C4-2B (cell line): ENCODE measurements around the gene AAK1.

ENCODE experiments used
- H3K27ac ChIP-seq: fragments of 450-650 bp; 2 replicates; pipeline ENCODE4 v1.5.1; 2017
- ZFX ChIP-seq: fragments of 450-650 bp; IDR thresholded peaks from 2 replicates; pipeline ENCODE4 v1.6.1; 2017
- TF ChIP-seq, protein P1 (sequence below): fragments of 450-650 bp; conservative IDR thresholded peaks from 2 replicates; pipeline ENCODE4 v1.5.1; 2017; ENCODE audit warnings: mild to moderate bottlenecking

The AAK1 gene

DNA sequence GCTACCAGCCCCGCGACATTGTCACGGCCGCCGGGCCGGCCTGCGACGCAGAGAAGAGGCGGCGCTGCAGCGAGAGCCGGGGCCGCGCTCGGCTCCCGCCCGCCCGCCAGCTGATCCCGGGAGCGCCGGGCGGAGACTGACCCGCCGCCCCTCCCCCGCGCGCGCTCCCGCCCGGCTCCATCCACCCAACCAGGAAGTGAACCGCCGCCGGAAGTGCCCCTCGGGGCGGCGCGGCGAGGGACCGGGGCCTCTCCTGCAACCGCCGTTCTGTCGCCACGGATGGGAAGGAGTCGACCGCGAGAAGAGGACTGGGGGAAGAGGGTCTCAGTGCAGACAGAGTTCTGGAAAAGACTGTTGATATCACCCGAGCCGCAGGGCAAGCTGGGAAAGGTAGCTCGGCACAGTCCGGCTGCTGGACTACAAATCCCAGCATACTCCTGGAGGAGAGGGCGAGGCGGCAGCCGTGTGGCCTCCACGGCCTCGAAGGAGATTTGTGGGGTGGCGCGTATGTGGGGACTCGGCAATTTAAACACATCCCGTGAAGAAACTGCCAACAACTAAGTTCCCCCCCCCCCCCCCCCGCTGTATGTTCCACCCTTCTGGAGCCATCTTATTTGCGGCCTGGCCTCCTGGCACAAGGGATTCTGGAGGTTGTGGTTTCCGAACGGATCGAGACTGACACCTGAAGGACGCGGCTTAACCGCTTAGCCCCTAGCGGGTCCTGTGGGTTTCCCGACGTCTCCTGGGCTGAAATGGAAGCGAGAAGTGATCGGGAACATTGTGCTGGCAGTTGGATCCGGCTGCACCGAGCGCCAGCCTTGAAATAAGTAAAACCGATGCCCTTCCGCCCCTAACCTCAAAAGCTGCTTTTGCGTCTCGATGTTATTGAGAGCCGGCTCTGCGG, at the start of gene AAK1:
AAK1 (minus strand) TSS at position 138 of the 904 bp plus-strand sequence. CDS start 699 bp downstream, outside the sequence.
- TF ChIP-seq, protein P1, sequence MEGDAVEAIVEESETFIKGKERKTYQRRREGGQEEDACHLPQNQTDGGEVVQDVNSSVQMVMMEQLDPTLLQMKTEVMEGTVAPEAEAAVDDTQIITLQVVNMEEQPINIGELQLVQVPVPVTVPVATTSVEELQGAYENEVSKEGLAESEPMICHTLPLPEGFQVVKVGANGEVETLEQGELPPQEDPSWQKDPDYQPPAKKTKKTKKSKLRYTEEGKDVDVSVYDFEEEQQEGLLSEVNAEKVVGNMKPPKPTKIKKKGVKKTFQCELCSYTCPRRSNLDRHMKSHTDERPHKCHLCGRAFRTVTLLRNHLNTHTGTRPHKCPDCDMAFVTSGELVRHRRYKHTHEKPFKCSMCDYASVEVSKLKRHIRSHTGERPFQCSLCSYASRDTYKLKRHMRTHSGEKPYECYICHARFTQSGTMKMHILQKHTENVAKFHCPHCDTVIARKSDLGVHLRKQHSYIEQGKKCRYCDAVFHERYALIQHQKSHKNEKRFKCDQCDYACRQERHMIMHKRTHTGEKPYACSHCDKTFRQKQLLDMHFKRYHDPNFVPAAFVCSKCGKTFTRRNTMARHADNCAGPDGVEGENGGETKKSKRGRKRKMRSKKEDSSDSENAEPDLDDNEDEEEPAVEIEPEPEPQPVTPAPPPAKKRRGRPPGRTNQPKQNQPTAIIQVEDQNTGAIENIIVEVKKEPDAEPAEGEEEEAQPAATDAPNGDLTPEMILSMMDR, result no peak
- peak; percentile 55; the same call in 1 of the 2 replicates for TF ChIP-seq ZFX
- H3K27ac ChIP-seq, result peak within 1 kb of the TSS; percentile 87

- H3K27ac ChIP-seq, result no peak overlapping the region
- TF ChIP-seq ZFX, result no peak
These were observed 48.9 kb upstream of the AAK1 start for GRCh38 chr2:69692424-69692823.

- no peak overlapping the region for H3K27ac ChIP-seq
- no peak for TF ChIP-seq ZFX
- TF ChIP-seq, protein P1, result no peak
These were observed 46.4 kb upstream of the AAK1 start for GRCh38 chr2:69689969-69690368.

GRCh38 chr2:69689466-69689865, 45.9 kb upstream of the AAK1 start:
- no peak for TF ChIP-seq ZFX
- TF ChIP-seq, protein P1, result no peak
- H3K27ac ChIP-seq, result no peak overlapping the region

GRCh38 chr2:69687971-69688611, 44.6 kb upstream of the AAK1 start:
- H3K27ac ChIP-seq, result no peak overlapping the region
- TF ChIP-seq, protein P1, result no peak
- TF ChIP-seq ZFX, result no peak

DNA sequence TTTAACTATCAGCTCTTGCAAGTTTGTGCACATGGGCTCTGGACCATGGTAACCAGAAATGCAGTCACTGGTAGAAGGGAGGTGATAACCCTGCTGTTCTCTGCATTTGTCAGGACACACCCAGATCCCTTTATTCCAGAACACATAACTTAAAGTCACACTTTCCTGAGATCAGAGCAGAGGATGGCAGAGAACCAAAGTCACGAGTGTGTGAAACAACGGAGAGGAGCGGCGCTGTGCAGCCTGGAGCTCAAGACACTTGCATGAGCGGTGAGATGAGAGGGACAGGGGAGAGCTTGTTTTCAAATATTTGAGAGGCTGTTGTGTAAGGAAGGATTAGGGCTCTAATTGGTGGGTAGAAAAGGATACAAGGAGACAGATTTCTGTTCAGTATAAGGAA, 43.3 kb upstream of the AAK1 start:
- TF ChIP-seq ZFX, result no peak
- TF ChIP-seq, protein P1, result no peak
- H3K27ac ChIP-seq, result peak overlapping the region; percentile 58; the same call in 1 of the 2 replicates

DNA sequence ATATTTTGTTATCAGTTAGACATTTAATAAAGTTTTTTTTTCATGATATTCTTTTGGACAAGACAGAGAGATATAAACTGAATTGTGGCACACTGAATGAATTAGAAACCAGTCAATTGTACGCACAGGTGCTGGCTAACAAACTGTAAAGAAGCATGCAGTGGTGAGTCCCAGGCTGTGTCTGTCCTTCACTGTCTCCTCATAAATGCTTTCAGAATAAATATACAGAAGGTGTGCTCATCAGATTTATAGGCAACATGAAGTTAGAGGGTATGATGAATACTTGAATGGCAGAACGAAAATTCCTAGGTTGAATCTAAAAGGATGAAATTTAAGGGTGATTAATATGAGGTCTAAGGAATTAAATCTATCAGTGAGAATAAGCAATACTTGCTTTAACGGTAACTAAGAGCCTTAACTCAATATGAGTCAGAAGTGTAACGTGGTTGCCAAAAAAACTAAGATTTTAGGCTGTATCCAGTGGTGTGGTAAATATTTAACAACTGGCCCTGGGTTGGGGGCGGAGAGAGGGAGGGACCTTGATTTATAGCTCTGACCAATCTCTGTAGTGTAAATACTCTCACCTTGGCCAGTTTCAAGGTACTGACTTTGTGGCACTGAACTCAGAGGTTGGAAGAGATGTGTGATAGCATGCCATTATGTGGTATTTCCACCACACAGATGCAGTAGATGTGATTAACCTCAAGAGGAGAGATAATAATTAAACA, 41.9 kb upstream of the AAK1 start:
- TF ChIP-seq, protein P1, result no peak
- no peak overlapping the region for H3K27ac ChIP-seq
